Measurements from ENCODE around the gene BIRC2.

DNA sequence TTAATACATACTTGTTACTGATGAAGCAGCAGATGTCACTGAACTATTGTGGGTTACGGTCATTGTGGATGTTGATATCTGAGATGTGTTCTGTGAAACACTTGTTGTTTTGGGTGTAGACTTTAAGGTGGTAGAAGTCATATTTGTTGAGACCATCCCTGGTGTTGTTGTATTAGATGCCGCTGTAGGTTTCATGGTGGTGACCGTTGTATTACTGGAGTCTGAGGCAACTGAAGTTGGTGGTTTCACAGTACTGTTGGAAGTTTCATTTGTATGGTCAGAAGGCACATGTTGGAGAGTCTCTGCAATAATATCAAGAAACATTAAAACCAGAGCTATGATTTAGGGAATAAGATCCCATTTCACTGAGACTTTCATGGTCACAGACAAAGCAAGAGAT, 54.9 kb downstream of the BIRC2 start:
- no peak for TF ChIP-seq CTCF (IDR thresholded peaks at IDR 0.05; ENCODE audit: low read depth, low read length)
- TF ChIP-seq EZH2phosphoT487 (IDR thresholded peaks at IDR 0.05; ENCODE audit: low read depth), result no peak

Measured in OCI-LY3 (cell line).